GM18867 (cell line): ENCODE results near the gene RAB26.

ENCODE experiments used
- ATAC-seq: cut with Tn5 transposase; IDR thresholded peaks from one replicate; pipeline ENCODE4 v1.9.1; 2021; ENCODE audit warnings: mild to moderate bottlenecking, moderate library complexity; ENCODE audit not compliant: unreplicated experiment

RAB26 gene

DNA sequence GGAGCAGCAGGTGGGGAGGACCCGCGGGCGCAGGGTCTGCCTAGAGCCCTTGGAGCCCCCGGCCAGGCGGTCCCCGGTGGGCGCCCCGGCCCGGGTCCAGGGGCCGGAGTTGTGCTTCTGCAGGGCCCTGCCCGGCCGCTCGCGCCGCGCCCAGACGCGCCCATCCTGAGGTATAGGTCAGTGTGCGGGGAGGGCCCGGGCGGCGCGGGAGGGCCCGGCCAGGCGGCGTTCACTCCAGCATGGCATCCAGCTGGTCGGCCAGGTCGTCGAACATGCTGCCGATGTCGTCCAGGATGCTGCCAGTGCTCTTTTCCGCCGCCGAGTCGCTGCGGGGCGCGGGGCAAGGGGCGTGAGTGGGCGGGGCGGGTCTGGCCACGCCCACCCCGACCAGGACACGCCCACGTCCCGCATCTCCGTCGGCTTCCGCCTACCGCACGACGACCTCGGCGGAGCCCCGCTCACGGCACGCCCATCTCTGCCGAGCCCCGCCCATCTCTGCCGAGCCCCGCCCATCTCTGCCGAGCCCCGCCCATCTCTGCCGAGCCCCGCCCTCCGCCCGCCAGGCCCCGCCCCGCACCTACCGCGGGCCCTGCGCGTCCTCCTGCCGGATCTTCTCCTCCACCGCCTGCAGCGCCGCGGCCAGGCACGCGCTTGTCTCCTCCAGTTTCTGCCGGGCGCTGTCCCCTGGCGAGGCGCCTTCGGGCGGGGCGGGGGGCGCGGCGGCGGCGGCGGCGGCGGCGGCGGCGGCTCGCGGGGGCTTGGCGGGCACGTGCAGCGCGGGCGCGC lies 30.1 kb downstream of the RAB26 start:
- ATAC-seq, result no peak

DNA sequence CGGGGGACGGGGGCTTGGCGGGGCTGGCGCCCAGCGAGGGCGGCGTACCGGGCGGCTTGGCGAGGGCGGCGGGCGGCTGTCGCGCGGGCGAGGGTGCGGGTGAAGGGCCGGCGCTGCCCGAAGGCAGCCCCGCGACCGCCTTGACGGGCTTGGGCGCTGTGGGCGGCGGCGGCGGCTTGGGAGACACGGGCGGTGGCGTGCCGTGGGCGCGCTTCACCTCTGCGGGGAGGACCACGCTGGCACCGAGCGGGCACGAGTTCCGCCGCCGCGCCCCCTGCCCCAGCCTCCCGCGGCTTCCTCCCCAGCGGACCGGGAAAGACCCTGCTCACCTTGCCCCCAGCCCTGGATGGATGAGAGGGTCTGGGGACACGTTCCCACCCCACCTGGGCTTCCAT lies 30.7 kb downstream of the RAB26 start:
- ATAC-seq, result no peak

DNA sequence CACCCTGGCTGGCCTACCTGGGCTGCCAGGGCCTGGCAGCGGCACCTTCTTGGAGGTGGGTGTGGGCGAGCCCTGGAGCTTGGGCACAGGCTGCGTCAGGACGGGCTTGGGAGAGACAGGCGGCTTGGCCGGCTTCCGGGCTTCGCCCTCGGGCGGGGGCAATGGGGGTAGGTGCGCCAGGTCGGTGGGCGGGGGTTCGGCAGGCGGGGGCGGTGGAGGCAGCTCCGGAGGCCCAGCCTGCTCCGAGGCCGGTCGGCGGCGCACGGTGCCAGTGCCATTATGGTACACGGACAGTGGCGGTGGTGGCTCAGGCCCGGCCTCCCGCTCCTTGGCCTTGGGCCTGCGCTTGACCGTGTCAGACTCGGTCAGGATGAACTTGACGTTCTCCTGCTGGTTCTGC lies 31.2 kb downstream of the RAB26 start:
- no peak for ATAC-seq

DNA sequence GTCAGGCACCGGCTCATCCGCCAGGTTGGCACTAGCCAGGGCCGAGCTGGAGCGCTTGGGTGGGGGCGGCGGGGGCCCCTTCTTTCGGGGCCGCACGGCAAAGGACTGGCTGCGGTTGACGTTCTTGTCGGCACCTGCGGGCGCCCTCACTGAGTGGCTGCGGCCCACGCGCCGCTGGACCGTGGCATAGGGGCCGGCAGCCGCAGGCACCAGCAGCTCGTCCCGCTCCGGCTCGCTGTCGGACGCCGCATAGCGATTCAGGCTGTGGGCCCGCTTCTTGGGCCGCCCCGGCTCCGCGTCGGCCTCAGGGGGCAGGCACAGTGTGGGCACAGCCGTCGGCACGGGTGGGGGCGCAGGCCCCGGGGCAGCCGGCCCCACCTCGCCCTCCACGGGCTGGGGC lies 32.0 kb downstream of the RAB26 start:
- no peak for ATAC-seq

DNA sequence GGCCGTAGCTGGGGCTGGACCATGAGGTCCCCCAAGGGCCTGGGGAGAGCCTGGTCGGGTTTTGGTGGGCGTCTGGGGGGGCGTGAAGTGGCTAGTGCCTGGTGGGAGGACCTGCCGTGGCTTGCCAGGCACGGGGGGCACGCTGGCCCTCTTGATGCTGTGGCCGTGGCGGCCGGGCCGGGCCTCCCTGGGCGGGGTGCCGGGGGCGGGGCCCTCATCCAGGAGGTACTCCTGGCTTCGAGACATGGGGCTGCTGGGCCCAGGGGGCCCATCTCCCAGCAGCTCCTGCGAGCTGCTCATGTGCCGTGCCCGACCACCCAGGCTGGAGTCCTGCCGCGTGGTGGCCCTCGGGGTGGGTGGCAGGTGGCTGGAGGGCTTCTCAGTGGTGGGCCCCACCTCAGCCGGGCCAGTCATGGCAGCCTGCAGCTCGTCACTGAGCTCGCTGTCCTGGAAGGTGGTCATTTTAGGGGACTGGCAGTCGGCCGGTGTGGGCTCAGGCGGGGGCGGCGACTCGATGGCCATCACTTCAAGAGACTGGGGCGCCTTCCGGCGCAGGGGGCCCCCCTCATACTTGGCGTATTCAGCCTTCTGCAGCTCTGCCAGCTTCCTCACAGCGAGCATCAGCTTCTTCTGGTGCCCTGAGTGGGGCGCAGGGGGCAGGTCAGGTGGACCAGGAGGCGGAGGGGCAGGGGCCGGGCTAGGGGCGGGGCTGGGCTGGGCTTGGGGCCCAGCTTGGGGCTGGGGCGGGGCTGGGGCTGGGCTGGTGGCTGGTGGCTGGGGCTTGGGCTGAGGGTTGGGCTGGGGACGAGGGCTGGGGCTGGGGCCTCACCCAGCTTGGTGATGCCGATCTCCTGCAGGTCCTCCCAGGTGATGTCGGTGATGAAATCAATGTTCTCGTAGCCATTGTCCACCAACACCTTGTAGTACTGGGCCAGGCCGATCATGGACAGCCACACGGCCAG lies 32.8 kb downstream of the RAB26 start:
- ATAC-seq, result no peak

DNA sequence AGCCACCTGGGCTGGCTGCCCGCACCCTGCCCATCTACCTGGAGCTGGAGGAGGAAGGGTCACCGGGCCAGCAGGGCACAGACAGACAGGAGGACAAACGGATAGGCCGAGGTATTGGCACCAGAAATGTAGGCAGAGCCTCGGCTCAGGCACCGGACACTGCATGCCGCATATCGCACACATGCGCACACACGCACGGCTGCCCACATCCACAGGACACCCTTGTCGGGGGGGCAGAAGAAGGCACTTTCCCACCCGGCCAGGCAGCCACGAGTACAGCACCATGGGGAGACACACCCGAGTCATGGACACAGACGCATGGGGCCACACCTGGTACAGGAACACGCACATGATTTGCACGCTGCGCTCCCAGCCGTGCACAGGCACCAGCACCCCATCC lies 33.5 kb downstream of the RAB26 start:
- ATAC-seq, result no peak

DNA sequence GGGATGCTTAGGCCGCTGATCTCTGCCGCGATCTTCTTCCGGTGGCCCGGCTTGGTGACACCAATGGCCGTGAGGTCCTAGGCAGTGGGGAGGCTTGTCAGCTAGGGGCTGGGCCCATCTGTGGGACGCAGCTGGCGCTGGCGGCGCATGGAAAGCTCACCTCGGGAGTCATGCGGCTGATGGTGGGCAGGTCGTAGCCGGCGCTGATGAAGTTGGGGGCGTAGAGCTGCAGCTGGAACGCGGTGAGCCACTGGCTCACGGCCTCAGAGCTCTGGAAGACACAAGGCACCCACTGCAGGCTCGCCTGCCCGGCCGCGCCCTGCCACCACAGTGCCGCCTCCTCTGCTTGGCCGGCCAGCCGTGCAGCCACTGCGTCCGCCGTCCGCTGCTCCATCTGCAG lies 35.2 kb downstream of the RAB26 start:
- ATAC-seq, result no peak

DNA sequence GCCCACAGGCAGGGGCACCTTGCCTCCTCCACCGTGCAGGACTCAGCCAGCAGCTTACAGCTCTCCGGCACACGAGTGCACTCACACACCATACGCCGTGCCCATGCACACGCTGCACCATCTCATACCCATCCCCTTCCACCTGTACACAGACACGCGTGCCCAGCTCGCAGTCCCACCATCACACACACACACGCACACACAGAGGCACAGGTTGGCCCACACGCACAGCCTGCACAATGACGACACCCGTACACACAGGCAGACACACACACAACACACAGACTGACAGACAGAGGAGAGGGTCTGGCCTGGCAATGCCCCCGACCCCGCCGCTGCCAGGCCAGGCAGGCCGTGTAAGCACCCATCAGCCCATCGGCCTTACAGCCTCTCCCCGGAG lies 35.9 kb downstream of the RAB26 start:
- no peak for ATAC-seq

DNA sequence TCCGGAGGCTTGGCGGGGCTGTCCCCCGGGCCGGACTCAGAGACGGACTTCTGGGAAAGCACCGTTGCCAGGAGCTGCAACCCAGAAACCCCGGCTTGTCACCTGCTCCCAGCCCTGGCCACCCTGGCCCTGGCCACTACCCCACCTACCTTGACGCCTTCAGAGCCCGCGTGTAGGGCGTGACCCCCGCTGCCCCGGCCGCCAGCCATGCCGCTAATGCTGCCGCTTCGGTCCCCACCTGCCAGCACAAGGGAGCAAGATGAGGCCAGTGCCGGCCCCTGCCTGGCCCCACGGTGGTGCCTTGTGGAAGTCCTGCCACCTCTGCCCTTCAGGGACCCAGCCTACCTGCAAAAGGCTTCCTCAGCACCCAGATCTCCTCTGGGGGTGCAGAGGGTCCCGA lies 36.5 kb downstream of the RAB26 start:
- no peak for ATAC-seq

DNA sequence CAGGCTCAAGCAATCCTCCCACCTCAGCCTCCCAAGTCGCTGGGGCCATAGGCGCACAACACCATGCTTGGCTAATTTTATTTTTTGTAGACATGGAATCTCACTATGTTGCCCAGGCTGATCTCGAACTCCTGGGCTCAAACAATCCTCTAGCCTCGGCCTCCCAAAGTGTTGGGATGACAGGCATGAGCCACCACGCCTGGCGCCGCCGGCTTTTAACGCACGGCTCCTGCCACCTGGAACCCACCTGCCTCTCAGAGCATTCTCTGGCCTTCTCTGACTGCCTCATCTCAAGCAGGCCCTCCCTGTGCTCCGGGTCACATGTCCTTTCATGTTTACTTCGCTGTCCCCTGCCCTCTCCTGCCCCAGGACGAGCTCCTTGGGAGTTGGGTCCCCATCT lies 37.6 kb downstream of the RAB26 start:
- no peak for ATAC-seq

DNA sequence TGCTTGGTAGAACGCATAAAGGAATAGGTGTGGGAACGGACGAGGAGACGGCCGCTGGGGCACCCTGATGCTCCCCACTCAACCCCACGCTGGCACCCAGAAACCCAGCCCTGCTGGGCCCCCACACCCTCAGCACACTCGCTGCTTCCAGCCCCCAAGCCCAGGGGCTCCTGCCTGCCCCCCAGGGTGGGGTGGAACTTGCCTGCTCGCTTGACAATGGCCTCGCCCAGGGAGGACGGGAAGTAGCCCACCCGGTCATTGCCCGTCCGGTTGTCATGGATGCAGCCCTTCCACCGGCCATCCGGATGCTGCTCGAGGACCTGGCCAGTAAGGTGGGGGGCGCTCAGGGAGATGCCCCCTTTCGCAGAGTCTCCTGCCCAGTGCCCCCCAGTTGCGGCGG lies 38.1 kb downstream of the RAB26 start:
- ATAC-seq, result no peak

DNA sequence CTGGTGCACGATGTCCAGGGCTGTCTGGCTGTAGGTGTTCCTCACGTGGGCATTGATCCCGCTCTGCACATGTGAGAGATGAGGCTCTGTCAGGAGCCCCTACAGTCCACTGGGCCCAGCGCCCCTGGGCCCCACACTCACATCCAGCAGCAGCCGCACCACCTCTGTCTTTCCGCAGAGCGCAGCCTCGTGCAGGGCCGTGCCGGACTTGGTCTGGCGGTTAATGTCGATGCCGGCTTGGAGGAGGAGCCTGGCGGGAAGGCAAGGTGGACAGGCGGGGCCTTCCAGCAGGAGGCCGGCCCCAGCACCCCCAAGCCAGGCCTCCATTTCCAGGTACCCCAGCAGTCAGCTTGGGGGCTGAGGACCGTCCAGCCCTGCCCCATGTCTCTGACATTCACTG lies 38.8 kb downstream of the RAB26 start:
- ATAC-seq, result no peak

DNA sequence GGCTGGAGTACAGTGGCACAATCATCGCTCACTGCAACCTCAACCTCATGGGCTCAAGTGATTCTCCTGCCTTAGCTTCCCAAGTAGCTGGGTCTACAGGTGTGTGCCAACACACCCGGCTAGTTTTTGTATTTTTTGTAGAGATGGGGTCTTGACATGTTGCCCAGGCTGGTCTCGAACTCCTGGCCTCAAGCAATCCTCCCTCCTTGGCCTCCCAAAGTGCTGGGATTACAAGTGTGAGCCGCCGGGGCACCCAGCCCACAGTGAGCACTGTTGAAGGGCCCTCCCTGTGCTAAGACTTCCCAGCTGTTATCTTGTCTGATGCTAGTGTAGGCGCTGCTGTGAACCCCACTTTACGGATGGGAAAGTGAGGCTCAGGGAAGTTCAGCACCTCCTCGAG lies 40.0 kb downstream of the RAB26 start:
- ATAC-seq, result no peak

DNA sequence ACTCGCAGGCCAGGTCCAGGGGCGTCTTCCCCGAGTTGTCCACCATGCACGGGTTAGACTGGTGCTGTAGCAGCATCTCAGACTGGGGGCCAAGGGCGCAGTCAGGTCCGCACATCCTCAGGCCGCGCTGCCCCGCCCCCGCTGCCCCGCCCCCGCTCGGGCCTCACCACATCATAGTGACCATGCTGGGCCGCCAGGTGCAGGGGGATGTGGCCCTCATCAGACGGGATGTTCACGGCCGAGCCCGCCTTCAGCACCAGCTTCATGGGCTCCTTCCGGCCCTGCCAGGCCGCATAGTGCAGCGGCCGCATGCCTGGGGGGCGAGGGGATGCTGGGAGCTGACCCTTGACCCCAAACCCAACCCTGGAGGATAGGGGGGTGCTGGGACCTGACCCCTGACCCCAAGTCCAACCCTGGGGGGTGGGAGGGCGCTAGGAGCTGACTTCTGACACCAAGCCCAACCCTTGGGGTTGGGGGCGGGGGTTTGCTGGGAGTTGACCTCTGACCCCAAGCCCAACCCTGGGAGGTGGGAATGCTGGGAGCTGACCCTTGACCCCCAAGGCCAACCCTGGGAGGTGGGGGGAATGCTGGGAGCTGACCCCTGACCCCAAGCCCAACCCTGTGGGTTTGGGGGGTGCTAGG lies 40.9 kb downstream of the RAB26 start:
- no peak for ATAC-seq

DNA sequence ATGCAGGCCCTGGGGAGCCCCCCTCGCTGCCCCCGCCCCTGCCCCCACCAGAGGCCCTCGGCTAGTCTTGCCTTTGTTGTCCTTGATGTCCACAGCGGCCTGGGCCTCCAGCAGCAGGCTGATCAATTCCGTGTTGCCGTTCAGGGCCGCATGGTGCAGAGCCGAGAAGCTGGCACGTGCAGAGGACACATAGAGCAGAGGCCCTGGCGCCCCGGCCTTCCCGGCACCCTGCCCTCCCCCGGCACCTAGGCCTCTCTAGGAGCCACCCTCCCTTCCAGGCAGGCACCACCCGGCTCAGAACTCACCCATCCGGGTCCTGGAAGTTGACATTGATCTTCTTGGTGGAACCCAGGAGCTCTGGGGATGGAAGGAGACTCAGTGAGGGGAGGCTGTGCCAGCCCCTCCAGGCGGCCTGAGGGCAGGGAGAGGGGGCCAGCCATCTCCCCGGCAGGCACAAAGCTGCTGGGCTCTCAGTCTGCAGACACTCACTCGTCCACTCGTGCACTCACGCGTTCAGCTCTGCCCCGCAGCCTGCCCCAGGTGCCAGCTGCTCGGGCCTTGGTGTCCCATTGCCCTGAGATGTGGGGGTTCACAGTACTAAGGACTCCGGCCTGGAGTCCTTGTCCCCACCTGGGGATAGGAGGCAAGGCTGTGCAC lies 41.7 kb downstream of the RAB26 start:
- ATAC-seq, result no peak

DNA sequence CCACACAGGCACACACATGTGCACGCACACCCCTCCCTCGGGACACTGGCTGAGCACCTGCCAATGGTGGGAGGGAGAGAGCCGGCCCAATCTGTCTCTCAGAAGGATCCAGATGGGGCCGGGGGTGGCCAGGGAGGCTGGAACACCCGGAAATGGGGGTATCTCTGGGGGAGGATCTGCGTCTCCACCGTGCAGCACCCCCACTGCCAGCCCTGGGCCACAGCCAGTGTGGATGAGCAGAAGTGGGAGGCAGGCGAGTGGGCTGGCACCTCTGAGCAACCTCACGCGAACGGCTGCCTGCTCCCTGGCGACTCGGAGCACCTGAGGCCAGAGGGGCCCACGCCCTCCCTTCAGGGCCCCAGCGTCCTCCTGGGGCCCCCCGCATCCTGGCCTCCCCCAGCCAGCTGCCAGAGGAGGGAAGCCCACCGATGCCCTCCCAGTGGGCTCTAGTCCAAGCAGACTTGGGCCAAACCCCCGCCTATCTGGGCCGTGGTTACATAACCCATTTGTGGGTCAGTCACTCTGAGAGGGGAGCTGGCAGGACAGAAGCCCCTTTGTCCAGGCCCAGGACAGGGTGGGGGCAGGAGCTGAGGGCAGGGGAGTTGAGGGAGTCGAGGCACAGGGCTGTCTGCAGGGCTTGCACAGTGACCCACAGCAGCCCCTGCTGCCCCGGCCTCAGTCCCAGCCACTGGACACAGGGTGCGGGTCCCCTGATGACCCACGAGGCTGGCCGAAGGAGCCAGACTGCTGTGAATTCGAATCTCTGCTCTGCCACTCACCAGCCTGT lies 42.4 kb downstream of the RAB26 start:
- no peak for ATAC-seq

DNA sequence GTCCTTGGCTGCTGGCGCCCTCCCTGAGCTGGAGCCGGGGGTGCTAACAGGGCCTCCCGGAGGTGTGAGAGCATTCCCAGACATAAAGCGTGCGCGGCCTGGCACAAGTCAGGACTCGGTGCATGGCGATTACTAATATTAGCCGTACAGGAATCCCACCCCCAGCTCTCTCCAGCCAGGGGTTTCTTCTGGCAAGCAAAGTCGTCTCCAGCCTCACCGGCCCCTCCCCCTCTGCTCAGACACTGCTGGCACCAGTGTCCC lies 43.0 kb downstream of the RAB26 start:
- ATAC-seq, result no peak

DNA sequence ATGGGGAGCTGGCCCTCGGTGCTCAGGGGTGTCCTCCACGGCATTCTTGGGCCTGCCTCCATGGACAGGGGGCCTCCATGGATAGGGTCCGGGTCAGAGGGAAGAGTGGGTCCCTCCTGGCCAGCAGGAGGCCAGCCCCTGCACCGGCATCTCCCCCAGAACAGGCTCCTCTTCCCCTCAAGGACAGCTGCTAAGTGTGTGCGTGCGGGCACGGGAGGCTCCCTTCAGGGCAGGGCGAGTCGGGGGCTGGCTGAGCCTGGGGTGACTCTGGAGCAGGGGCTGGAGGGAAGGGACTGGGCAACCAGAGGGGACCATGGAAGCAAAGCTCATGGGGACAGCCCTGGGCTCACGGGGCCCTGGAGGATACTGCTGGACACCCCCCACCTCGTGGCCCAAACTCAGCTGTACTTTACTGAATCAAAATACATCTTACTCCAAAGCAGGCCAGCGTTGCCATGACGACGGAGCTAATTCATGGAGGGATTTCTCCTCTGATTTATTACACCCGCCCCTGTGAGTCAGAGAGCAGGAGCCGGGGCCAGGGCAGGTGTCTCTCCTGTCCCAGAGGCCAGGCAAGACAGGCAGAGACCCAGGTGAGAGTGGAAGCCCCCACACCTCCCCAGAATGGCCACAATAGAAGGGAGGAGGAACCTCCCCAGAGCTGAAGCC lies 45.9 kb downstream of the RAB26 start:
- no peak for ATAC-seq

DNA sequence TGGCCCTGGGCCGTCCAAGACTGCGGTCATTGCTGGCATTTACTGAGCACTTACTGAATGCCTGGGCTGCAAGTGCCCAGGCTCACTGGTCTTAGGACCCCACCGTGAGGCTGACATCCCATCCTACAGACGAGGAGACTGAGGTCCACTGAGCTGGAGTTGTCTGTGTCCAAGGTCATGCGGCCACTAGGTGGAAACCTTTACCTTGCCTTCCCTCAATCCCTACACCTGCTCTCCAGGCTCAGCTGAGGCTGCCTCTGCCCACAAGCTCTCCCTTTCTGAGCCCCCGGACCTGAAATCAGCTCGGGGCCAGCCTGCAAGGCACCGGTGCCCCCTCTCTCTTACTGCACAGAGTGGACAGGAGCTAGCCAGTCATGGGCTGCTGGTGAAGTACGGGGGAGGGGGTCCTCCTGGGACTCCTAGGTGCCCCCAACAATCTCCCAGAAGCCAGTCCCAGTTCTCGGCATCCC lies 46.5 kb downstream of the RAB26 start:
- no peak for ATAC-seq
